ENCODE results near the gene IQCH.

GRCh38 chr15:67515557-67515956 is 261.0 kb downstream of the IQCH start:
- TF ChIP-seq CTCF (conservative IDR thresholded peaks at IDR 0.05 in 1 of 2, IDR thresholded peaks at IDR 0.05 in 1 of 2; ENCODE audit: extremely low read depth in 1 of 2, insufficient read depth in 1 of 2, low read depth in 1 of 2, low read length in 2 of 2) (no peak), EZH2 (IDR thresholded peaks at IDR 0.05; ENCODE audit: borderline replicate concordance, low read length) (no peak)

All from mammary epithelial cell (primary cell).